GM21390 (cell line): ENCODE data around the gene TMEM170B.

Experiments used
- ATAC-seq: cut with Tn5 transposase; IDR thresholded peaks from one replicate; pipeline ENCODE4 v1.9.1; 2021; ENCODE audit not compliant: unreplicated experiment

TMEM170B gene

GRCh38 chr6:11584244-11584643, 46.7 kb downstream of the TMEM170B start:
- no peak for ATAC-seq

- ATAC-seq = no peak
These were observed 48.0 kb downstream of the TMEM170B start for GRCh38 chr6:11585426-11586016.

DNA sequence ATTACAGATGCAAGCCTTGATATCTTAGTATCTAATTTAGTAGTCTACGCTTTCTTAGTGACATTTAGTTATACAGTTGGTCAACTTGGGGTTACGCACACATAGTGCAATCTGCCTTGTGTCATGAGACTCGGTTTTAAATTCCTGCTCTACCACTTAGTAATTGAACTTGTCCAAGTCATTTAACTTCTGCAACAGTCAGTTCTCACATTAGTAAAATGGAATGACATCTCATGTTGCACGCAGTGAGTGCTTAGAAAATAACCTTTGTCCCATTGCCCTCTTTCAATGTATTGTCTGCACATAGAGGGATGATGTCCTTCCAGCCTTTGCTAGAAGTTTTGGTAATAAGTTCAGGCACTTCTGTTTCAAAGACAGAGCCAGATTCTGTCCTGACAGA, 48.6 kb downstream of the TMEM170B start:
- ATAC-seq = no peak

GRCh38 chr6:11586536-11586935, 49.0 kb downstream of the TMEM170B start:
- ATAC-seq = no peak

GRCh38 chr6:11589261-11589660, 51.7 kb downstream of the TMEM170B start:
- no peak for ATAC-seq

DNA sequence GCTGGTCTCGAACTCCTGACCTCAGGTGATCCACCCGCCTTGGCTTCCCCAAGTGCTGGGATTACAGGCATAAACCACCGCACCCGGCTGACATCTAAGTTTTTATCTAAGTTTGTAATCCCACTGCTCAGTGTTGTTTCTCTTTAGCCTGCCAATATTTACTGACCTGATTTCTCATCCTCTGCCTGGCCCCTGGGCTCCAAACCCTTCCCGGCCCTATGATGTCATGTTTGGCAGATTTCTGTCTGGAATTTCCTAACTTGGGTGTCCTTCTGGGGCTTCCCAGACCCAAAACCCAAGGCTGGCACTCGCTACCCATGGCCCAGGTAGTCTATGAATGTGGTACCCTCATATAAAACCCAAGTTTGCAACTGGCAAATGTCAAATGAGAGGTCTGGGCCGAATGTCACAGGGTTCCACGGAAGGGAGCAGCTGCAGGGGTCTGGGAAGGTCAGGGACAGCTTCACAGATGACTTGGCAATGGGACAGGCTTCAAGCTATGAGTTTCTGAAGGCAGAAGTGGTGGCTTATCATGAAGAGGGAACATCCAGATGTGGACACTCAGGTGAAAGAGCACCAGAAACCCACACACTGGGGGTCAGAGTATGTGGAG, 54.9 kb downstream of the TMEM170B start:
- ATAC-seq = no peak

DNA sequence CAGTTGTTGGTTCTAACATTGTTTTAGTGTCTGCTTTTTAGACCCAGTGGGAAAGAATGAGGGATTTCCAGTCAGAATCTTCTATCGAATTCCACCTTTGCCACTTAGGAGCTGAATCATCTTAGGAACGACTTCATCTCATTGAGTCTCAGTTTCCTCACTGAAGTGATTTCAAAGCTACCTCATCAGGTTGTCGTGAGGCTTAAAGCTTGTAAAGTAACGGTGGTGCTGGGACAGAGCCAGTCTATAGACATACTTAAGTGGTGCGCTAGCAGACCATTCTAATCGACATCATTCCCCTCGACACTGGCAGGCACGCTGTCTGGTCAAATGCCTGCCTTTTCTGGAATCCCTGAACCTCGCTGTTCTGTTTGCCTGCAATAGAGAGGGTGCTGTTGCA, 55.5 kb downstream of the TMEM170B start:
- ATAC-seq = no peak

DNA sequence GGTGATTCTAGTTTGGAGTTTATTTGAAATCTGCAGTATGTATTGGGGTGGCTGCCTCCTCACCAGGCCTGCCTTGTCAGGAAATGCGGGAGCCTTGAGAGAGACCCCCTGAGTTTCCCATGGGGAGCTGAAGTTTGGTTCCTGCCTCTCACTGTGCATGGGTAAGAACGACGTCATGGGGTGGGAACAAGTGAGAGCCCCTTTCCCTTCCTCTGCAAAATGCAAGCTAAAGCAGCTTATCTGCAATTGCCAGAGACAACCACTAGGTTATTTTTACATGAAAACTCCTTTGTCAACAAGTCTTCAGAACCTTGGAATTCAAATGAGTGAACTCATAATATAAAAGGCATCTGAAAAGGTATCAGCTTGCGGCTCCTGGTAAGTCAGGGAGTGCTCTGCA, 58.4 kb downstream of the TMEM170B start:
- ATAC-seq = no peak

- ATAC-seq = no peak
These were observed 59.2 kb downstream of the TMEM170B start for GRCh38 chr6:11596640-11597237.

DNA sequence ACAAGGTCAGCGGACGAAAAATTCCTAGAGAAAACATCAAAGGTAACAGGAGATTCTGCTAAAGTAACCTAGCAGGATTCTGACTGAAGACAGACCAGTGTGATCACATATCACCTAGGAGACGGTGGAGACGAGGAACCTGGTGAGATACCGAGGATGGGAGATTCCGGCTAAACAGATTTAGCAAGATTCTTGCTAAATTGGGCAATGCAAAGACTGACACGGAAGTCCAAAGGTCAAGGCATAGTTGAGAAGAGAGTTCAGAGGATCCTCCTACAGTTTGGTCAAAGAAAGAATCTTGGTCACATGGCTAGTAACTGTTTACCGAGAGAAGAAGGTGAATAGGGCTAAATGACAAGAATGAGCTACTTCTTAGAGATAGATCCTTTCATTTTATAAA, 61.1 kb downstream of the TMEM170B start:
- no peak for ATAC-seq

- ATAC-seq = no peak
These were observed 62.7 kb downstream of the TMEM170B start for GRCh38 chr6:11600251-11600650.

- ATAC-seq = no peak
These were observed 64.4 kb downstream of the TMEM170B start for GRCh38 chr6:11601776-11602605.

GRCh38 chr6:11604215-11604614, 66.7 kb downstream of the TMEM170B start:
- no peak for ATAC-seq

- no peak for ATAC-seq
These were observed 67.4 kb downstream of the TMEM170B start for GRCh38 chr6:11604836-11605506.

DNA sequence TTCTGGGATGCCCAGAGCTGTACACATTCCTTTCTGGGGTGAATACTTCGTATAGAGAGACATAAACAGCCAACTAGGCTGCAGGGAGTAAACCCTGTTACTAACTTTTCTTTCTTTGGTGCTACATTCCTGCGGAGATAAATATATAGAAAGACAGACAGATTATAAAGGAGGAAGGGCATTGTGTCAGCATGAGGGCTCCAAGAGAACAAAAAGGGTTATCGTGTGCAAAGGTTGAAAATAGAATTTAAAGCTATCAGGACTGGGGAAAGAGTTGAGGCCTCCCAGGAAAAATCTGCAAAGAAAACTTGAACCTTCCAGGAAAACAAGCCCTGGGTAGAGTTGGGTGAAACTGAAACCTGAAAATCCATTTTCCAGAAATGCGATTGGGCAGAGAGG, 68.0 kb downstream of the TMEM170B start:
- no peak for ATAC-seq

GRCh38 chr6:11606332-11606731, 68.8 kb downstream of the TMEM170B start:
- ATAC-seq = no peak

- no peak for ATAC-seq
These were observed 69.8 kb downstream of the TMEM170B start for GRCh38 chr6:11607383-11607782.

DNA sequence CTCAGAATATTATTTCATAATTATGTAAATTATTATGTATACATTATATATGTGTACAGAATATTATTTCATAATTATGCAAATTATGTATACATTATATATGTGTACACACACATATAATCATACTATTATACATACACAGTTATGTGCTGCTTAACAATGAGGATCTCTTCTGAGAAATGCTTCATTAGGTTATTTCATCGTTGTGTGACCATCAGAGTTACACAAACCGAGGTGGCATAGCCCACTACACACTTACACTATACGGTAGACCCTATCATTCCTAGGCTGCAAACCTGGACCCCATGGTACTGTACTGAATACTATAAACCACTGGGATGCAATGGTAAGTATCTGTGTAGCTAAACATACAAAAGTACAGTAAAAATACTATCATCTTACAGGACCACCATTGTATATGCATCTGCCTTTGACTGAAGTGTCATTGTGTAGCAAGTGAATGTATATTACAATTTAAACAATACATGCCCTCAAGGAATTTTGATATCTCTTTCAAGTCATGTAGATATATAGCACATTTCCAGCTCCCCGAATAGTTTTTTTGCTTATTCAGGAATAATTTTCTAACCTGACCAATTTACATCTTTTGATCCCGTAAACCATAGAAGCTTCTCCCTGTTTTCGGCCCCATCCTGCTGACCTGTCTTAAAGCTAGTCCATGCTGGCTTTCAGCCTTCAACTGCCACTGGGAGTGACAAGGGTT, 71.2 kb downstream of the TMEM170B start:
- no peak for ATAC-seq

GRCh38 chr6:11609324-11610071, 71.9 kb downstream of the TMEM170B start:
- no peak for ATAC-seq

GRCh38 chr6:11613336-11613735, 75.8 kb downstream of the TMEM170B start:
- no peak for ATAC-seq
